PC-3 (cell line): ENCODE data around the gene KCTD16.

Experiments
- CTCF ChIP-seq: fragments of 300-600 bp; sonication (generic); conservative IDR thresholded peaks from 2 replicates; pipeline ENCODE4 v1.5.1; 2017; ENCODE audit warnings: antibody characterized with exemption, low read depth, mild to moderate bottlenecking, low read length
- EZH2 ChIP-seq: fragments of 300-600 bp; sonication (generic); IDR thresholded peaks from one replicate; pipeline ENCODE4 v1.6.1; 2017; ENCODE audit warnings: antibody characterized with exemption, mild to moderate bottlenecking, low read length; ENCODE audit not compliant: unreplicated experiment
- EZH2phosphoT487 ChIP-seq: fragments of 300-600 bp; sonication (generic); IDR thresholded peaks from 2 replicates; pipeline ENCODE4 v1.6.1; 2018; ENCODE audit warnings: mild to moderate bottlenecking, antibody characterized with exemption, low read length, borderline replicate concordance

GRCh38 chr5:144156767-144157171 is 13.9 kb upstream of the KCTD16 start:
- TF ChIP-seq CTCF (no peak), EZH2 (no peak), EZH2phosphoT487 (no peak)
